GM12878 (cell line): Measurements from ENCODE around the gene PRKCZ. TPM values are rescaled to one million over a fixed set of nuclear protein-coding genes. Genes with fewer than 3 reads are reported as not detected.

Experiments used
- ATAC-seq: fragments of 200-7000 bp; cut with Tn5 transposase; 3 replicates; pipeline ENCODE4 v1.9.1; 2020; ENCODE audit warnings: mild to moderate bottlenecking, moderate library complexity
- BruUV-seq: library from RNA; stranded (reverse); fragments of 400-500 nt; replicated peaks from 2 replicates; lab custom pipeline; 2021; lab: Mats Ljungman, UMichigan
- CTCF ChIA-PET: fragments of 300-600 bp; sonication (Branson Sonifier 250); formaldehyde crosslinking; extraction: SDS; loops from one replicate; lab custom pipeline; 2021; ENCODE audit warnings: inconsistent platforms; lab: Yijun Ruan, JAX
- POLR2A ChIA-PET: fragments of 350-600 bp; formaldehyde crosslinking; extraction: SDS; loops from one replicate; lab custom pipeline; 2021; ENCODE audit warnings: inconsistent platforms; lab: Charles Lee
- RAD21 ChIA-PET: fragments of 300-600 bp; sonication (Branson Sonifier 250); formaldehyde crosslinking; loops from one replicate; lab custom pipeline; 2023; ENCODE audit warnings: antibody characterized with exemption; ENCODE audit not compliant: unreplicated experiment; lab: Charles Lee
- SMC1A ChIA-PET: fragments of 300-600 bp; sonication (Branson Sonifier 250); formaldehyde crosslinking; loops from one replicate; lab custom pipeline; 2023; ENCODE audit not compliant: unreplicated experiment, uncharacterized antibody; lab: Charles Lee
- DNase-seq: peaks from one replicate; pipeline ENCODE4 v3.0.0-alpha.2; 2011; ENCODE audit warnings: low read depth, low spot score
- FAIRE-seq: peaks from 3 replicates; lab custom pipeline; 2011; peaks lifted over from hg19 to GRCh38; lab: Jason Lieb, UNC
- H2AFZ ChIP-seq: 2 replicates; pipeline ENCODE4 v1.6.0; 2011; ENCODE audit warnings: low read depth, low read length, control low read depth; ENCODE audit not compliant: control insufficient read depth
- H3K27ac ChIP-seq: 2 replicates; pipeline ENCODE4 v1.5.1; 2011; ENCODE audit warnings: control low read depth; ENCODE audit not compliant: control insufficient read depth, insufficient read depth
- H3K27me3 ChIP-seq, 2 experiments: replicated peaks in 1 of 2; 2 replicates each; pipeline versions ENCODE4 v1.6.0 to v1.6.1; 2011; ENCODE audit warnings: low read length in 1 of 2; ENCODE audit not compliant: control insufficient read depth in 2 of 2, insufficient read depth in 2 of 2
- H3K36me3 ChIP-seq, 2 experiments: 2 replicates each; pipeline ENCODE4 v1.5.1; 2011; ENCODE audit warnings: low read length in 1 of 2; ENCODE audit not compliant: control insufficient read depth in 2 of 2, insufficient read depth in 2 of 2
- H3K4me1 ChIP-seq: 2 replicates; pipeline ENCODE4 v1.6.1; 2011; ENCODE audit warnings: mild to moderate bottlenecking, low read length, moderate library complexity, mixed read lengths; ENCODE audit not compliant: control insufficient read depth, insufficient read depth
- H3K4me2 ChIP-seq: 2 replicates; pipeline ENCODE4 v1.6.0; 2011; ENCODE audit warnings: control low read depth; ENCODE audit not compliant: control insufficient read depth, insufficient read depth
- H3K4me3 ChIP-seq: fragments of 200-600 bp; sonication (generic); 2 replicates; pipeline ENCODE4 v1.5.1; 2016
- H3K79me2 ChIP-seq: 2 replicates; pipeline ENCODE4 v1.6.0; 2011; ENCODE audit warnings: low read length; ENCODE audit not compliant: control insufficient read depth, insufficient read depth
- H3K9ac ChIP-seq: 2 replicates; pipeline ENCODE4 v1.8.0; 2011; ENCODE audit warnings: low read length, control low read depth, mixed read lengths; ENCODE audit not compliant: control insufficient read depth, insufficient read depth
- H3K9me3 ChIP-seq: replicated peaks from 3 replicates; pipeline ENCODE4 v1.5.1; 2011; ENCODE audit warnings: mild to moderate bottlenecking, low read length; ENCODE audit not compliant: control insufficient read depth, insufficient read depth
- H4K20me1 ChIP-seq: 2 replicates; pipeline ENCODE4 v1.6.0; 2011; ENCODE audit not compliant: control insufficient read depth, insufficient read depth
- BMI1 ChIP-seq: fragments of 450-650 bp; IDR thresholded peaks from 2 replicates; pipeline ENCODE4 v1.6.1; 2016; ENCODE audit warnings: mild to moderate bottlenecking, moderate library complexity, borderline replicate concordance
- FOXK2 ChIP-seq: fragments of 450-650 bp; IDR thresholded peaks from 2 replicates; pipeline ENCODE4 v1.6.1; 2017; ENCODE audit warnings: mild to moderate bottlenecking, moderate library complexity
- MTA2 ChIP-seq: fragments of 450-650 bp; IDR thresholded peaks from 2 replicates; pipeline ENCODE4 v1.6.1; 2016; ENCODE audit warnings: low read depth, mild to moderate bottlenecking, moderate library complexity
- MXI1 ChIP-seq: fragments of 150-350 bp; IDR thresholded peaks from 2 replicates; pipeline ENCODE4 v1.6.1; 2011; ENCODE audit warnings: low read depth, mild to moderate bottlenecking, inconsistent platforms, low read length, improper control_type of control experiment
- MYB ChIP-seq: fragments of 150-350 bp; IDR thresholded peaks from 2 replicates; pipeline ENCODE4 v1.6.1; 2014; ENCODE audit warnings: mild to moderate bottlenecking, low read depth, low read length, borderline replicate concordance
- NFYB ChIP-seq: IDR thresholded peaks from 2 replicates; pipeline ENCODE4 v1.6.1; 2011; ENCODE audit warnings: low read depth, mild to moderate bottlenecking, low read length, improper control_type of control experiment, moderate library complexity; ENCODE audit not compliant: insufficient read depth
- SMC3 ChIP-seq: IDR thresholded peaks from 2 replicates; pipeline ENCODE4 v1.6.1; 2011; ENCODE audit warnings: low read length, improper control_type of control experiment, borderline replicate concordance
- ZSCAN29 ChIP-seq: fragments of 450-650 bp; IDR thresholded peaks from 2 replicates; pipeline ENCODE4 v1.6.1; 2017; ENCODE audit warnings: mild to moderate bottlenecking, moderate library complexity
- ZZZ3 ChIP-seq: IDR thresholded peaks from 2 replicates; pipeline ENCODE4 v1.6.1; 2011; ENCODE audit warnings: low read depth; ENCODE audit not compliant: control insufficient read depth, insufficient read length
- WGBS: methylation state at CpG from one replicate; pipeline ENCODE4 v1.1.6; 2016; ENCODE audit warnings: low lambda C conversion rate; ENCODE audit not compliant: insufficient replicate concordance, insufficient coverage; ENCODE audit errors: missing lambda C conversion rate; 5-methylcytosine and 5-hydroxymethylcytosine counted together
- in situ Hi-C: fragments of 300-500 bp; cut with MboI; formaldehyde crosslinking; loops from 9 replicates; pipeline ENCODE4 v1.14.3; 2018; ENCODE audit warnings: mixed read lengths
- intact Hi-C: fragments of 100-400 bp; cut with micrococcal nuclease; formaldehyde crosslinking; loops from one replicate; pipeline ENCODE4 v1.14.2; 2022; ENCODE audit not compliant: unreplicated experiment
- polyA plus RNA-seq, 11 experiments: library from polyadenylated mRNA; depleted of rRNA in 4 of 11; unstranded in 6 of 11; stranded (reverse) in 5 of 11; fragments of >200 nt; fragmentation: Nextera tagmentation in 4 of 11; fragmentation: Illumina TruSeq in 1 of 11; extraction: Ambion mirVana in 4 of 11; extraction: Trizol in 1 of 11; gene quantifications; 1 replicate in 1 of 11; 2 replicates in 10 of 11; pipeline versions ENCODE4 v1.2.1 to v1.2.3, GENCODE V29; 2011 to 2016; ENCODE audit warnings: inconsistent platforms in 2 of 11, missing spikeins in 2 of 11, low read depth in 1 of 11
- total RNA-seq, 4 experiments: library from RNA; depleted of rRNA in 3 of 4; stranded (reverse); fragments of >200 nt in 3 of 4; fragmentation: Illumina TruSeq in 1 of 4; extraction: Trizol in 1 of 4; gene quantifications; 2 replicates each; pipeline versions ENCODE4 v1.2.1 to v1.2.3, GENCODE V29; 2013 to 2021
- TF ChIP-seq, protein P1 (sequence below): fragments of 450-650 bp; IDR thresholded peaks from 2 replicates; pipeline ENCODE4 v1.6.1; 2016; ENCODE audit warnings: mild to moderate bottlenecking
- TF ChIP-seq, protein P2 (sequence below): fragments of 450-650 bp; IDR thresholded peaks from 2 replicates; pipeline ENCODE4 v1.6.1; 2014; ENCODE audit warnings: mild to moderate bottlenecking
- TF ChIP-seq, protein P3 (sequence below): fragments of 450-650 bp; IDR thresholded peaks from 2 replicates; pipeline ENCODE4 v1.6.1; 2017; ENCODE audit warnings: antibody characterized with exemption, mild to moderate bottlenecking, moderate library complexity

Gene PRKCZ
- total and polyA plus RNA-seq, 10 of the 15 experiments (the other 5 are each of a cell fraction or from before 2014, with no cell fraction given): 0.05 to 1.9 (median 0.64) TPM; not detected in 1

DNA sequence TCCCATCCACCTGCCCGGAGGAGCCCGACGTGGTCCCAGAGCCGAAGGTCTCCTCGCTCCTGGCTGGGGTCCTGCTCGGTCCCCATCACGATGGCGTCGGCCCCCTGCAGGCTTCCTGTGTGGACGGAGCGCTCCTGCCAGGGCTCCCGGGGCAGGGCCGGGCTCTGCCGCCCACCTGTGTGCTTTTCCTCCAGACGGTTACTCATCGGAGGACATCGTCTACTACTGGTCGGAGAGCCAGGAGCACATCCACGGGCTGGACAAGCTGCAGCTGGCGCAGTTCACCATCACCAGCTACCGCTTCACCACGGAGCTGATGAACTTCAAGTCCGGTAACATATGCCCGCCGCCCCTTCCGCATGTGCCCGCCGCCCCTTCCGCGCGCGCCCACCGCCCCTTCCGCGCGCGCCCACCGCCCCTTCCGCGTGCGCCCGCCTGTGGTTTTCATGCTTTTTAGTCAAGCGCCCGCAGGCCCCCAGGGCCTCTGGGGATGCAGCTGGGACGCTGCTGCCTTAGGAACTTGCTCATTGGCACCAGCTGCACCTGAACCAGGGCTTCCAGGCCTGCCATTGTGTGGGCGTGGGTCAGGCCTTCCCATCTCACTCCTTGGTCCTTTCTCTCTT is 22.1 kb upstream of the PRKCZ start:
- Histone ChIP-seq H3K4me1 (no peaks in the 10 kb centered on the region), H3K36me3 (no peaks in the 10 kb centered on the region), H3K4me2 (no peak overlapping the region), H3K27ac (no peak overlapping the region), H2AFZ (no peak overlapping the region), H3K9me3 (no peaks in the 10 kb centered on the region), H3K4me3 (no peak overlapping the region), H3K9ac (no peak overlapping the region), H4K20me1 (no peaks in the 10 kb centered on the region), H3K79me2 (no peaks in the 10 kb centered on the region), H3K27me3 (no peaks in the 10 kb centered on the region; a peak in 1 of 4 replicates)
- BruUV-seq: no TSS peak
- POLR2A ChIA-PET: no interaction called here
- no peak for FAIRE-seq
- DNase-seq: no peak
- 76% methylated on average over 38 of the region's 46 CpGs for WGBS
- in situ Hi-C loops: no loop called here
- no peak for ATAC-seq
- intact Hi-C loops: no loop called here
- RAD21 ChIA-PET: no interaction called here
- no peak for TF ChIP-seq ZZZ3
- TF ChIP-seq FOXK2: no peak
- TF ChIP-seq MTA2: no peak
- TF ChIP-seq, protein P1, sequence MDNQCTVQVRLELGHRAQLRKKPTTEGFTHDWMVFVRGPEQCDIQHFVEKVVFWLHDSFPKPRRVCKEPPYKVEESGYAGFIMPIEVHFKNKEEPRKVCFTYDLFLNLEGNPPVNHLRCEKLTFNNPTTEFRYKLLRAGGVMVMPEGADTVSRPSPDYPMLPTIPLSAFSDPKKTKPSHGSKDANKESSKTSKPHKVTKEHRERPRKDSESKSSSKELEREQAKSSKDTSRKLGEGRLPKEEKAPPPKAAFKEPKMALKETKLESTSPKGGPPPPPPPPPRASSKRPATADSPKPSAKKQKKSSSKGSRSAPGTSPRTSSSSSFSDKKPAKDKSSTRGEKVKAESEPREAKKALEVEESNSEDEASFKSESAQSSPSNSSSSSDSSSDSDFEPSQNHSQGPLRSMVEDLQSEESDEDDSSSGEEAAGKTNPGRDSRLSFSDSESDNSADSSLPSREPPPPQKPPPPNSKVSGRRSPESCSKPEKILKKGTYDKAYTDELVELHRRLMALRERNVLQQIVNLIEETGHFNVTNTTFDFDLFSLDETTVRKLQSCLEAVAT: no peak
- no peak for TF ChIP-seq MYB
- no peak for TF ChIP-seq BMI1
- TF ChIP-seq ZSCAN29: no peak
- no peak for TF ChIP-seq MXI1
- TF ChIP-seq SMC3: no peak
- TF ChIP-seq, protein P2, sequence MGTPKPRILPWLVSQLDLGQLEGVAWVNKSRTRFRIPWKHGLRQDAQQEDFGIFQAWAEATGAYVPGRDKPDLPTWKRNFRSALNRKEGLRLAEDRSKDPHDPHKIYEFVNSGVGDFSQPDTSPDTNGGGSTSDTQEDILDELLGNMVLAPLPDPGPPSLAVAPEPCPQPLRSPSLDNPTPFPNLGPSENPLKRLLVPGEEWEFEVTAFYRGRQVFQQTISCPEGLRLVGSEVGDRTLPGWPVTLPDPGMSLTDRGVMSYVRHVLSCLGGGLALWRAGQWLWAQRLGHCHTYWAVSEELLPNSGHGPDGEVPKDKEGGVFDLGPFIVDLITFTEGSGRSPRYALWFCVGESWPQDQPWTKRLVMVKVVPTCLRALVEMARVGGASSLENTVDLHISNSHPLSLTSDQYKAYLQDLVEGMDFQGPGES: no peak
- TF ChIP-seq, protein P3, sequence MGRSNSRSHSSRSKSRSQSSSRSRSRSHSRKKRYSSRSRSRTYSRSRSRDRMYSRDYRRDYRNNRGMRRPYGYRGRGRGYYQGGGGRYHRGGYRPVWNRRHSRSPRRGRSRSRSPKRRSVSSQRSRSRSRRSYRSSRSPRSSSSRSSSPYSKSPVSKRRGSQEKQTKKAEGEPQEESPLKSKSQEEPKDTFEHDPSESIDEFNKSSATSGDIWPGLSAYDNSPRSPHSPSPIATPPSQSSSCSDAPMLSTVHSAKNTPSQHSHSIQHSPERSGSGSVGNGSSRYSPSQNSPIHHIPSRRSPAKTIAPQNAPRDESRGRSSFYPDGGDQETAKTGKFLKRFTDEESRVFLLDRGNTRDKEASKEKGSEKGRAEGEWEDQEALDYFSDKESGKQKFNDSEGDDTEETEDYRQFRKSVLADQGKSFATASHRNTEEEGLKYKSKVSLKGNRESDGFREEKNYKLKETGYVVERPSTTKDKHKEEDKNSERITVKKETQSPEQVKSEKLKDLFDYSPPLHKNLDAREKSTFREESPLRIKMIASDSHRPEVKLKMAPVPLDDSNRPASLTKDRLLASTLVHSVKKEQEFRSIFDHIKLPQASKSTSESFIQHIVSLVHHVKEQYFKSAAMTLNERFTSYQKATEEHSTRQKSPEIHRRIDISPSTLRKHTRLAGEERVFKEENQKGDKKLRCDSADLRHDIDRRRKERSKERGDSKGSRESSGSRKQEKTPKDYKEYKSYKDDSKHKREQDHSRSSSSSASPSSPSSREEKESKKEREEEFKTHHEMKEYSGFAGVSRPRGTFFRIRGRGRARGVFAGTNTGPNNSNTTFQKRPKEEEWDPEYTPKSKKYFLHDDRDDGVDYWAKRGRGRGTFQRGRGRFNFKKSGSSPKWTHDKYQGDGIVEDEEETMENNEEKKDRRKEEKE: no peak
- no peak for TF ChIP-seq NFYB
- SMC1A ChIA-PET: no interaction called here
- CTCF ChIA-PET: no interaction called here
